SH-SY5Y (cell line): Measurements from ENCODE around the gene RALGDS.

Experiments
- GATA2 ChIP-seq: IDR thresholded peaks from 2 replicates; pipeline ENCODE4 v1.6.1; 2011; ENCODE audit warnings: mild to moderate bottlenecking, low read depth, low read length
- GATA3 ChIP-seq: IDR thresholded peaks from 2 replicates; pipeline ENCODE4 v1.6.1; 2011; ENCODE audit warnings: low read depth, mild to moderate bottlenecking, low read length, moderate library complexity

The RALGDS gene

GRCh38 chr9:133121198-133121914 is at the start of gene RALGDS:
Gene RALGDS (minus strand): TSS chr9:133121240. CDS start chr9:133121154, 86 bp downstream.
- TF ChIP-seq GATA3 = no peak
- TF ChIP-seq GATA2 = no peak

GRCh38 chr9:133170716-133171115 is 49.7 kb upstream of the RALGDS start:
- TF ChIP-seq GATA2 = no peak

GRCh38 chr9:133169102-133169501 is 48.1 kb upstream of the RALGDS start:
- TF ChIP-seq GATA3 (no peak), GATA2 (no peak)

DNA sequence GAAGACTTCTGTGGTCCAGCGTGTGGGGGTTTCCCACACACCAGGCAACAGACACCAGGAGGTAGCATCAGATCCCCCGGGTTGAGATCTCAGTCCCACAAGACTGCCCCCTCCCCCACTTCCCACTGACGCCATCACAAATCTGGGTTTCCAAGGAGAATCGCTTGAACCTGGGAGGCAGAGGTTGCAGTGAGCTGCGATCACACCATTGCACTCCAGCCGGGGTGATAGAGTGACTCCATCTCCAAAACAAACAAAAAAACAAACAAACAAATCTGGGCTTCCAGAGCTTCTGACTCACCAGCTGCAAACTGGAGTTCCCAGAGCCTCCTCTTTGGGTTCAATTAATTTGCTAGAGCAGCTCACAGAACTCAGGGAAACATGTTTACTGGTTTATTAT is 47.4 kb upstream of the RALGDS start:
- TF ChIP-seq GATA3 = no peak
- no peak for TF ChIP-seq GATA2

DNA sequence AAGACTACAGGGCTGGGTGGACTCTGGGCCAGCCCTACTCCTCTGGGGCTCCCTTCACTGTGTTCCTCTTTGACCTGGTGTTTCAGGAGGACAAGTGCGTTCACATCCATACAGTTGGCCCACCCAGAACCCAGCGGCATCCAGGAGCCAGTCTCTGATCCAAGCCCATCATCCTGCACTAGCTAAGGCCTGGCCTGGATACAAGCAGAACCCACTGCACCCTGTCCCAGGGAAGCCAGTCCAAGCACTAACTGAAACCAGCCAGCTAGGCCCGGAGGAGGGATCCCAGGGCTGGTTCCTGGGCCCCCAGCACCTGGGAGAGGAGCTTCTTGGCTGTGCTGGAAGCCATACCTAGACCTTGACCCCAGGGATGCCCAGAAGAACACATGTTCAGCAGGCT is 46.7 kb upstream of the RALGDS start:
- TF ChIP-seq GATA3 = no peak
- no peak for TF ChIP-seq GATA2

GRCh38 chr9:133167096-133167730 is 46.2 kb upstream of the RALGDS start:
- TF ChIP-seq GATA2 (no peak), GATA3 (no peak)

DNA sequence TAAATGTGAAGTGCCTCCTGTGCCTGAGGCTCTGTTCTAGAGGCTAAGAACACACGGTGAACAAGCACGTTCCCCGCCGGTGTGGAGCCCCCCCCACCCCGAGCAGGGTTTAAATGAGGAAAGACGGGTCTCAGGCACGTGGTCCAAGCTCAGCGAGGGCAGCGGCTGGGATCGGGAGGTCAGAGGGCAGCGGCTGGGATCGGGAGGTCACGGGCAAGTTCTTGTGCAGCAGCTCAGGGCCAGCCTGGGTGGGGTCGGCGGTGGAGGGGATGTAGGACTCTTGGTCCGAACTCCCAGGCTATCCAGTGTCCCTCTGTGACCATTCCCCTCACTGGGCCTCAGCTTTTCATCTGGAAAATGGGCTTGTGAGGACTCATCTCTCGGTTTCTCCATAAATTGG is 45.4 kb upstream of the RALGDS start:
- TF ChIP-seq GATA3 (no peak), GATA2 (no peak)

- no peak for TF ChIP-seq GATA2
- no peak for TF ChIP-seq GATA3
Measured at GRCh38 chr9:133165452-133165730, 44.4 kb upstream of the RALGDS start.

GRCh38 chr9:133164191-133164590 is 43.2 kb upstream of the RALGDS start:
- TF ChIP-seq GATA2 (no peak), GATA3 (no peak)

- TF ChIP-seq GATA2 = no peak
- no peak for TF ChIP-seq GATA3
Measured at GRCh38 chr9:133163504-133164172, 42.6 kb upstream of the RALGDS start, which contains the start of gene GBGT1. Gene GBGT1 (minus strand): TSS chr9:133163914. CDS start chr9:133162412, 1,502 bp downstream.

GRCh38 chr9:133162861-133163503 is 41.9 kb upstream of the RALGDS start:
- TF ChIP-seq GATA2 (no peak), GATA3 (no peak)

- no peak for TF ChIP-seq GATA3
- TF ChIP-seq GATA2 = no peak
Measured at GRCh38 chr9:133161547-133161950, 40.5 kb upstream of the RALGDS start.

DNA sequence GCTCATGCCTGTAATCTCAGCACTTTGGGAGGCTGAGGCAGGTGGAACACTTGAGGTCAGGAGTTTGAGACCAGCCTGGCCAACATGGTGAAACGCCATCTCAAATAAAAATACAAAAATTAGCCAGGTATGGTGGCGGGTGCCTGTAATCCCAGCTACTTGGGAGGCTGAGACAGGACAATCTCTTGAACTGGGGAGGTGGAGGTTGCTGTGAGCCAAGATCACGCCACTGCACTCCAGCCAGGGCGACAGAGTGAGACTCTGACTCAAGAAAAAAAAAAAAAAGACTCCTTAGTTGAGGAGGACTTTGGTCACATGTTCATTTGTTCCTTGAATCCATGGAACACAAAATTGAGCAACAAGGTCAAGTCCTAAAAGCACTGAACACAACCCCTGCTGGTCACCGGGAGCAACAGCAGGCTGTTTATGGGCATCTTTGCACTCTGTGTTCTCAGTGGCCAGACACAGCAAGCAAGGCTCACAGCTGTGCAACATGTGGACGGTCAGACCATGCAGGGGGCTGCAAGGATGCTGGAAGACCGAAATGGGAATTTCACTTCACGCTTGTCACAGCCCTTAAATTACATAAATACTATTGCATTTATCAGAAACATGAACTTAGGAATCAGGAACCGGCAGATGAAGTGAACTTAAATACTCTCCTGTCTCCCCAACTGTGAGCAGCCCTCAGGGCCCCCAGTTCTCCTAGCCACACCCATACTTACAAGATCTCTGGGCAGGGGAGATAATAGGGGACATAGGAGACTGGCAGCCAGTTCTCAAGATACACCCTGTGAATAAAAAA is 39.9 kb upstream of the RALGDS start:
- TF ChIP-seq GATA2 = no peak
- no peak for TF ChIP-seq GATA3

DNA sequence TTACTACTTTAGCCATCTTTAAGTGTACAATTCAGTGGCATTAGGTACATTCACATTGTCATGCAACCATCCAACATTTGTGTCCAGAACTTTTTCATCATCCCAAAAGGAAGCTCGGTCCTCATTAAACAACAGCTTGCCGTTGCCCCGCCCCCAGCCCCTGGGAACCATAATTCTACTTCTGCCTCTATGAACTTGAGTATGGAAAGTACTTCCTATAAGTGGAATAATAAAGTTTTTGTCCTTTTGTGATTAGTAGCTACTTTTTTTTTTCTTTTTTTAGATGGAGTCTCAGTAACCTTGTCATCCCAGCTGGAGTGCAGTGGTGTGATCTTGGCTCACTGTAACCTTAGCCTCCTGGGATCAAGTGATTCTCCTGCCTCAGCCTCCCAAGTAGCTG is 37.7 kb upstream of the RALGDS start:
- TF ChIP-seq GATA2 (no peak), GATA3 (no peak)

DNA sequence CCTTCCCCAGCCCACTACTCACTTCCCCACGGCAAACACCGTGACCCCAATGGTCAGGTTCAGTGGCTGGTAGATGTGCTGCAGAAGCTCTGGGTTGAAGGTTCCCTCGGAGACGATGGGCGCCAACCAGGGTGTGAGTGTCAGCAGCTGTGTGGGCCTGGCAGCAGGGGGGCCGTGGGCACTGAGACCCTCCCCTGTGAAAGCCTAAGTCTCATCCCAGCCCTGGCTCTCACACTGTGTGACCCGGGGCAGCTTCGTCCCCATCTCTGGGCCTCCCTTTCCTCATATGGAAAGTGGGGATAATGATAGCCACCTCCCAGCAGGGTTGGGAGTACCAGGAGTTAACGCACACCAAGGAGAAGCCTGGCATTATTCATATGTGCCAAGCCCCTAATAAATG is 34.1 kb upstream of the RALGDS start:
- no peak for TF ChIP-seq GATA3
- no peak for TF ChIP-seq GATA2
